Left hindlimb (tissue), 1 donor: ENCODE measurements around the gene NOP53.
"Not testable (repeated sequence)": the region's sequence is repeated elsewhere in the genome, so short reads cannot be mapped to it uniquely, and the experiment has no call there.

Source experiments
- DNase-seq: peaks from one replicate; pipeline ENCODE4 v3.0.0-alpha.2; 2018

NOP53 gene

DNA sequence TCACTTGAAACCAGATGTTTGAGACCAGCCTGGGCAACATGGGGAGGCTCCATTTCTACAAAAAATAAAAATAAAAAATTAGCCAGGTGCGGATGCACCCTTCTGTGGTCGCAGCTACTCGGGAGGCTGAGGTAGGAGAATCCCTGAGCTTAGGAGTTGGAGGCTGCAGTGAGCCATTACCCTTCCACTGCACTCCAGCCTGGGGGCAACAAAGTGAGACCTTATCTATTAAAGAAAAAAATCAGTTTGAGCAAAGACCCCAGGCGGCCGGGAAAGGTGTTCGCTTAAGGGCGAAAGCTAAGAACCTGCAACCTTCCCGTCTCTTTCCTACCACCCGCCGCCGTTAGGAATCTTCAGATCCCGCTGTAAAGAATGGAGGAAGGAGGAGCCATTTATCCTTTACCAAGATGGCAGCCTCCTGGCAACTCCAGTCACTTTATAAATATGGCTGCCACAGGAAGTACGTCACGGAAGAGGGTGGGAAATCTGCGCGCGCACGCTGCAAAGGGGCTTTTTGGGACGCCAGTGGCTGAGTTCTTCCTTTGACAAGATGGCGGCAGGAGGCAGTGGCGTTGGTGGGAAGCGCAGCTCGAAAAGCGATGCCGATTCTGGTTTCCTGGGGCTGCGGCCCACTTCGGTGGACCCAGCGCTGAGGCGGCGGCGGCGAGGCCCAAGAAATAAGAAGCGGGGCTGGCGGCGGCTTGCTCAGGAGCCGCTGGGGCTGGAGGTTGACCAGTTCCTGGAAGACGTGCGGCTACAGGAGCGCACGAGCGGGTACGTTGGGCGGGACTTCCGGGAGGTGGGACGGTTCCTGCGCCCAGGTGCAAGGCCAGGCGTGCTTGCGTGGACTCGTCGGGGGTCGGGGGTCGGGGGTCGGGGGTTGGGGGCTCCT, at the start of gene NOP53:
Gene NOP53 (plus strand): TSS at position 537 of the 892 bp plus-strand sequence. CDS start 14 bp downstream, at position 551.
- peak; percentile 97 for DNase-seq

- no peak for DNase-seq
These were observed 48.7 kb upstream of the NOP53 start for GRCh38 chr19:47696635-47697034.

DNA sequence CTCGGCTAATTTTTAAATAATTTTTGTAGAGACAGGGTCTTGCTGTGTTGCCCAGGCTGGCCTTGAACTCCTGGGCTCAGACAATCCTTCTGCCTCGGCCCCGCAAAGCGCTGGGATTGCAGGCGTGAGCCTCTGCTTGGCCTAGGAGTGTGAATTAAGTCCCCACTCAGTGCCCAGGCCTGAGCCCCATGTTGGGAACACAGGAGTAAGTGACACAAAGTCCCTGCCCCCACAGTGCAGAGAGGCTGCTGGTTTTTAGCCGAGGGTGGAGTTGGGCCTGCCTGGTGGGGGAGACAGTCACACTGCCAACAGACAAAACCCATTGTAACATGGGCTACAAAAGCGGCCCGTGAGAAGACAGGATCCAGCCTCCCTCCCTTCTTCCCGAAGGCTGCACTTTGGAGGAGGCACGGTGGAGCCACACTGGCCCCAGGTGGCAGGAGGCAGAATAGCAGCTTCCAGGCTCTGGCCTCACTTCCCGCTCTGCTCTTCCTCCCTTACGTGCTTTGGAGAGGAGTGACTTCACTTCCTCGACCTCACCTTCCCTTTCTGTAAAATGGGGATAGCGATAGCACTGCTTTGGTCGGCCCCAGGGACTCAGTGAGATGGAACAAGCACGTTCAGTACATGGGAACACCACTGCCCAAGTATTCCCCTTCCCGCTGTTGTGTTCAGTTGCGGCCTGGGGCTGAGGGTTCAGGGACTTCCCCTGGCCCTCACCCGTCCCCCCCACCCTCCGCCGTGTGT, 47.3 kb upstream of the NOP53 start:
- DNase-seq = peak; percentile 80

DNA sequence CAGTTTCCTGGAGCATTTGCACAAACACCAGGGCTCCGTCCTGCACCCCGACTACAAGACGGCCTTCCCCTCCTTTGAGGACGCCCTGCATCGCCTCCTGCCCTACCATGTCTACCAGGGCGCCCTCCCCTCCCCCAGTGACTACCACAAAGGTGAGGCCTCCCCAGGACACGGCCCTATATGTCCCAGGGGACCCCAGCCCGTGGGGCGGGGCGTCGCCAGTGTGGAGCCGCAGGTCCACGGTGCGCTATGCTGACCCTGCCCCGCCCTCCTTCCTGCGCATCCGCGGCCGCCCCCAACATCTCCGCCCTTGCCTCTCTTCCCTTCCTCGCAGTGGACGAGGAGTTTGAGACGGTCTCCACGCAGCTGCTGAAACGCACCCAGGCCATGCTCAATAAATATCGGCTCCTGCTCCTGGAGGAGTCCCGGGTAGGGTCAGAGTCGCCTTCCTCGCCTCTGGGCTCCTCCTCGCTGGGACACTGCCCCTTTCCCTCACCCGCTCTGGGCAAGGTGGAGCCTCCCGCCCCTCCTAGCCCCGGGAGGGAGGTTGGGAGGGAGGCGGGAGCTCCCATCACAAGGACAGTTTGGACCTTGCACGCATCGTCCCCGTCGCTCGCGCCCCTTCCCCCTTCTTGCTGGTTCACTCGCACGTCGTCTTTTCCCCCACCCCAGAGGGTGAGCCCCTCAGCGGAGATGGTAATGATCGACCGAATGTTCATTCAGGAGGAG, 46.6 kb upstream of the NOP53 start:
- DNase-seq = no peak

DNA sequence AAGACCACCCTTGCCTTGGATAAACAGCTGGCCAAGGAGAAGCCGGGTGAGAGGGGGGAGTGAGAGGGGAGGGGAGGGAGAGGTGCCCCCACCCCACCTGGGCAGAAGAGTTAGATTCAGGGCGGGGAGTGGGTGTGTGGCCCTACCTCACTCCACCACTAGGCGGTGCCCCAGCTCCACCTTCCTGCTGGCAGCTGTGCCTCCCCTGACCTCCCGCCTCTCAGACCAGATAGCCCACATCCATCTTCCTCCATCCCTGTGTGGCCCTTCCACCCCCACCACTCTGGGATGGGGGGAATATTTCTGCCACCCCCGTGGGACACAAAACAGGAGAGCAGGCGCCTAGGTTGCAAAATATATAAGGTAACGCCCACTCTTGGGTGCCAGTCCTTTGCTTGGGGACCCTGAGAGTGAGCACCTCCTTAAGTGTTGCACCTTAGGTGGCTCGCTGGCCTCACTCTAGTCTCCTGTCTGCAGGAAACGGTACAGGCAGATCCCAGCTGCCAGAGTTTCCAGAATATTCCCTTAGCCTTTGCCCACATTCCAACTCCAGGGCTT, 45.9 kb upstream of the NOP53 start:
- DNase-seq = no peak

DNA sequence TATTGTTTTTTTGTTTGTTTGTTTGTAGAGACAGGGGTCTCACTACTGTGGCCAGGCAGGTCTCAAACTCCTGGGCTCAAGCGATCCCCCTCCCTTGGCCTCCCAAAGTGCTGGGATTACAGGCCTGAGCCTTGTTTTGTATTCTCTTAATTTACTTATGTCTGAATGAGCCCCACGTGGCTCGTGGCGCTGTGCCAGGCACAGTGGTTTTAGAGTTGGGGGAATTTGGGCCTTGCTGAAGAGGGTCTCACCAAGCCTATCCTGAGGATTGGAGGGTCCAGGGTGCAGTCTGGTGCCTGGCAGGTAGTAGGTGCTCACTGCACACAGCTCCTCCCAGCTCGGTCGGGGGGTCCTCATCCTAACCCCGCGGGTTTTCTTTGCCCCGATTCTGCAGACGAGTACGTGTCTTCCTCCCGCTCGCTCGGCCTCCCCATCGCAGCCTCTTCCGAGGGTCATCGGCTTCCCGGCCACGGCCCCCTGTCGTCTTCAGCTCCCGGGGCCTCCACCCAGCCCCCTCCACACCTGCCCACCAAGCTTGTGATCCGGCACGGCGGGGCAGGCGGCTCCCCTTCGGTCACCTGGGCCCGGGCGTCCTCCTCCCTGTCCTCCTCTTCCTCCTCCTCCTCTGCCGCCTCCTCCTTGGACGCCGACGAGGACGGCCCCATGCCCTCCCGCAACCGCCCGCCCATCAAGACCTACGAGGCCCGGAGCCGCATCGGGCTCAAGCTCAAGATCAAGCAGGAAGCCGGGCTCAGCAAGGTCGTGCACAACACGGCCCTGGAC, 44.2 kb upstream of the NOP53 start:
- DNase-seq = no peak

DNA sequence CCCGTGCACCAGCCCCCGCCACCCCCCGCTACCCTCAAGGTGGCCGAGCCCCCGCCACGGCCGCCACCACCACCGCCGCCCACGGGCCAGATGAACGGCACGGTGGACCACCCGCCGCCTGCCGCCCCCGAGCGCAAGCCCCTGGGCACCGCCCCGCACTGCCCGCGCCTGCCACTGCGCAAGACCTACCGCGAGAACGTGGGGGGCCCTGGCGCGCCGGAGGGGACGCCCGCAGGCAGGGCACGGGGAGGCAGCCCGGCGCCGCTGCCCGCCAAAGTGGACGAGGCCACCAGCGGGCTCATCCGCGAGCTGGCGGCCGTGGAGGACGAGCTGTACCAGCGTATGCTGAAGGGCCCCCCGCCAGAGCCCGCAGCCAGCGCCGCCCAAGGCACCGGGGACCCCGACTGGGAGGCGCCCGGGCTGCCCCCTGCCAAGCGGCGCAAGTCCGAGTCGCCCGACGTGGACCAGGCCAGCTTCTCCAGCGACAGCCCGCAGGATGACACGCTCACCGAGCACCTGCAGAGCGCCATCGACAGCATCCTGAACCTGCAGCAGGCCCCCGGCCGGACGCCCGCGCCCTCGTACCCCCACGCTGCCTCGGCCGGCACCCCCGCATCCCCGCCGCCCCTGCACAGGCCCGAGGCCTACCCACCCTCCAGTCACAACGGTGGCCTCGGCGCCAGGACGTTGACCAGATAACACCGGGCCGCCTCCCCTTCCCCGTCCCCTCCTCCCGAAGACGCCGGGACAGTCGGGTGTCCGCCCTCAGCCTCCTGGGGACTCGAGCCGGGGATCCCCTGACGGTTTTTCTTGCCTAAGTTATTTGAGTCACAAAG, 43.4 kb upstream of the NOP53 start:
- DNase-seq = no peak

- DNase-seq = no peak
These were observed 42.7 kb upstream of the NOP53 start for GRCh38 chr19:47702671-47703070.

DNA sequence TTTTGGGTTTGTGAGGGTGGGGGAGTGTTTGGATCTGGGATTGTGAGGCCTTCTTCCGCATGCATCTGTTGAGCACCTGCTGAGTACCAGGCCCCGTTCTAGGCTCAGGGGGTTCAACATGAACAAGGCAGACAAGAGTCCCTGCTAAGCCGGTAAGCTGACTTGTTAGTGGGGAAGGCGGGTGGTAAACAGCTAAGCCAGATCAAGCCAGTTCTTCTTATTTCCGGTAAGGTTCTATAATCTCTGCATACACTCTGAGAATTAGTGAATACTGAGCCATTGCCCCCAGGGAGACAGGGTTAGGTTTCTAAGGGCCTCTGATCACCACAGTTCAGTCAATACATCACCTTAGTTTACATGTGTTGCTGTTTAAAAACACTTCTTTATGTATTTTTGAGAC, 42.0 kb upstream of the NOP53 start:
- no peak for DNase-seq

DNA sequence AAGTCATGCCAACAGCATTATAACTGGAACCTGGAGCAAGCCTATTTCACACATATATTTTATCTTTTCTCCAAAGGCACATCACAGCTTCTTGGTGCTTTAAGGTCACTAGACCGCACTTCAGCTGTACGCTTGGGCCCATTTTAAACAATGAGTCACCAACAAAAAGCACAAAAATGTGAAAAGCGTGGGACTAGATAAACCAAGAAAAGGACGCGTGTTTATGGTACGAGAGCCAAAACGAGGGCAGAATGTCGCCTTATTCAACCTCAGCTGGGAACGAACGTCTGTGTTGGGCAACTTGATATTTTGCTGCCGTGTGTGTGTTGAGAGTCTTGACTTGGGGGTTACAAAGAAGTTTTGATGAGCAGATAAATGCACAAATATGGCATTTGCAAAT, 41.3 kb upstream of the NOP53 start:
- no peak for DNase-seq

DNA sequence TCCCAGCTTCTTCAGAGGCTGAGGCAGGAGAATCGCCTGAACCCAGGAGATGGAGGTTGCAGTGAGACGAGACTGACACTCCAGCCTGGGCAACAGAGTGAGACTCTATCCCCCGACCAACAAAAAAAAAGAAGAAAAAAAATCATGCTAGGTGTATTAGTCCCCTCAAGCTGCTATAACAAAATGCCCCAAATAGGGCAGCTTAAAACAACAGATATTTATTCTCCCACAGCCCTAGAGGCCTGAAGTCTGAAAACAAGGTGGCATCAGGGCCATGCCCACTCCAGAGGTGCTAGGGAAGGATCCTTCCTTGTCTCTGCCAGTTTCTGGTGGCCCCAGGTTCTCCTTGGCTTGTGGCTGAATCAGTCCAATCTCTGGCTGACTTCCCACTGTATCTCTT, 40.7 kb upstream of the NOP53 start:
- no peak for DNase-seq

GRCh38 chr19:47707135-47707925, 38.0 kb upstream of the NOP53 start:
- DNase-seq = peak; percentile 72

DNA sequence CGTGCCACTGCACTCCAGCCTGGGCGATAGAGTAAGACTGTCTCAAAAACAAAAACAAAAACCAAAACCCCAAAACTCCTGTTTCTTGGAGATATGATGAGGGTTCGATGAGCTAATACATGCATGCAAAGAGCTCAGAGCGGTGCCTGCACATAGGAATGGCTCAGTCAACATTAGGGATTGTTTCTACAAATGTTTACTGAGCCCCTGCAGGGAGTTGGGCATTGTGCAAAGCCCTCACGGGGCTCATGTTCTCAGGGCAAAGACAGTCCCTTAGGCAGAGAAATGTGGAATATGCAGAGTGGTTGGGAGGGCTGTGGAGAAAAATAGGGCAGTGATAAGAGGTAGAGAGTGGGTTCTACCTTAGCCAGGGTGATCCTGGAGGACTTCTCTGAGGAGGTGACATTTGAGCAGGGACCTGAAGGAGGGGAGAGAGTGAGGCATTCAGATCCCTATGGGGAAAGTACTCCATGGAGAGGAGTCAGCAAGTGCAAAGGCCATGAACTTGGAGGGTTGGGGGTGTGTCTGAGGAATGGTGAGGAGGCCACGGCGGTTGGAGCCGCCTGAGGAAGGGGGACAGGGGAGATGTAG, 33.6 kb upstream of the NOP53 start:
- DNase-seq = no peak

DNA sequence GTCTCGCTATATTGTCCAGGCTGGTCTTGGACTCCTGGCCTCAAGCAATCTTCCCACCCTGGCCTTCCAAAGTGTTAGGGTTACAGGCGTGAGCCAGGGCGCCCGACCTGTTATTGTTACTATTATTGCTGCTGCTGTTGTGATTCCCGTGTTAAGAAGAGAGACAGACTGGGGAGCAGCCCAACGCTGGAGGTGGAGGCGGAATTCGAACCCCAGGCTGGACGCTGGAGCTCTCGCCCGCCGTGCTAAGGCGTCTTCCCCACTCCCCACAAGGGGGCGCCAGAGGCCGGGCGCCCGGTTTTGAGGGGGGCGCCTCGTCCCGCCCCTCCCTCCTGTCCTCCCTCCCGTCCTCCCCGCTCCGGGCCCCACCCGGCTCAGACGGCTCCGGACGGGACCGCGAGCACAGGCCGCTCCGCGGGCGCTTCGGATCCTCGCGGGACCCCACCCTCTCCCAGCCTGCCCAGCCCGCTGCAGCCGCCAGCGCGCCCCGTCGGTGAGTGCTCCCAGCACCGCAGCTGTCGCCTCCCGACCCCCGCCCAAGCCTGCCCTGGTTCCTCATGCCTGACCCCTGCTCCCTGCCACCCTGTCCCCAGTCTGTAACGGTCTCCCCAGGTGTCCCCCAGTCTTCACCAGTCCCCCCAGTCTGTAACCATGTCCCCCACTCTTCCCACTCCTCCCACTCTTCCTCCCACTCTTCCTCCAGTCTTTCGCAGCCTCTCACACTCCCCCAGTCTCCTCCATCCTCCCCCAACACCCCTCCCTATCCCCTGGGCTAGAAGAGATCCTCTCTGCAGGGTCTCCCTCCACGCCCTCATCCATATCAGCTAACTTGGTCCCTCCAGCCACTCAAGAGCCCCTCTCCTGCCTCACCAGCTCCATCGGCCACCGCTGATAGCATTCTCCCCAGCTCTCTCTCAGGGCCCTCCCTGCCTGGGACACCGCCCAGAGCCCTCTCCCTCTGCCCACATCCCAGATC, 32.0 kb upstream of the NOP53 start, which contains the start of gene EHD2:
Gene EHD2 (plus strand): TSS at position 377 of the 976 bp plus-strand sequence. CDS start 3,191 bp downstream, outside the sequence.
- DNase-seq = peak; percentile 82

- DNase-seq = no peak
These were observed 31.0 kb upstream of the NOP53 start for GRCh38 chr19:47714339-47714738.

GRCh38 chr19:47714855-47715254, 30.5 kb upstream of the NOP53 start:
- DNase-seq = not testable (repeated sequence)

DNA sequence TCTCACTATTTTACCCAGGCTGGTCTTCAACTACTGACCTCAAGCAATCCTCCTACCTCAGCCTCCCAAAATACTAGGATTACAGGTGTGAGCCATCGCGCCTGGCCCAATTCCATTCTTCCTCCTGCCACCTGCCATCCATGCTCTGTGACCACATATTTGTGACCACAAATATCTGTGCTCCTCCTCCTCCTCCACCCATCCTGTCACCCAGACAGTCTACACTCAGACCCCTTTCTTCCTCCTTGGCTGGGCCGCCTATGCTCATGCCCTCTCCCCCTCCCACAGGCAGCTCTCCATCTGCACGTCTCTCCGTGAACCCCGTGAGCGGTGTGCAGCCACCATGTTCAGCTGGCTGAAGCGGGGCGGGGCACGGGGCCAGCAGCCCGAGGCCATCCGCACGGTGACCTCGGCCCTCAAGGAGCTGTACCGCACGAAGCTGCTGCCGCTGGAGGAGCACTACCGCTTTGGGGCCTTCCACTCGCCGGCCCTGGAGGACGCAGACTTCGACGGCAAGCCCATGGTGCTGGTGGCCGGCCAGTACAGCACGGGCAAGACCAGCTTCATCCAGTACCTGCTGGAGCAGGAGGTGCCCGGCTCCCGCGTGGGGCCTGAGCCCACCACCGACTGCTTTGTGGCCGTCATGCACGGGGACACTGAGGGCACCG, 28.9 kb upstream of the NOP53 start:
- peak; percentile 2 for DNase-seq
